Ascending aorta (tissue), 2 donors: ENCODE measurements around the gene GAS2L2. TPM values are rescaled to one million over a fixed set of nuclear protein-coding genes. Genes with fewer than 3 reads are reported as not detected.

Experiments used
- DNase-seq, 2 donors: peaks; one replicate each; pipeline ENCODE4 v3.0.0-alpha.2; 2019; ENCODE audit warnings: low spot score in 2 of 2
- H3K27ac ChIP-seq, 2 donors: fragments of 200-600 bp; sonication (generic); one replicate each; pipeline ENCODE4 v1.5.1; 2016 to 2017; ENCODE audit warnings: mild to moderate bottlenecking in 1 of 2
- H3K27me3 ChIP-seq: fragments of 200-600 bp; sonication (generic); one replicate; pipeline ENCODE4 v1.5.1; 2017
- H3K36me3 ChIP-seq, 2 donors: fragments of 200-600 bp; sonication (generic); one replicate each; pipeline ENCODE4 v1.5.1; 2016
- H3K4me1 ChIP-seq, 2 donors: fragments of 200-600 bp; sonication (generic); one replicate each; pipeline ENCODE4 v1.5.1; 2016 to 2017; ENCODE audit warnings: mild to moderate bottlenecking in 1 of 2
- H3K4me3 ChIP-seq, 2 donors: fragments of 200-600 bp; sonication (generic); one replicate each; pipeline ENCODE4 v1.5.1; 2016 to 2017; ENCODE audit warnings: mild to moderate bottlenecking in 1 of 2
- H3K9me3 ChIP-seq, 2 donors: fragments of 200-600 bp; sonication (generic); one replicate each; pipeline ENCODE4 v1.5.1; 2016
- CTCF ChIP-seq, 3 experiments: fragments of 200-600 bp in 2 of 3; fragments of 450-650 bp in 1 of 3; sonication (generic) in 2 of 3; IDR thresholded peaks; one replicate each; pipeline ENCODE4 v1.5.1; 2016 to 2019; ENCODE audit warnings: antibody characterized with exemption in 3 of 3, mild to moderate bottlenecking in 1 of 3, moderate library complexity in 1 of 3
- intact Hi-C: fragments of 100-400 bp; cut with DNase I; formaldehyde crosslinking; loops from one replicate; pipeline ENCODE4 v1.15.1; 2023
- total RNA-seq: library from RNA; depleted of rRNA; stranded (reverse); fragments of >200 nt; gene quantifications from one replicate; pipeline ENCODE4 v1.1.0, GENCODE V29; 2016

GAS2L2 gene
- total RNA-seq, 1 donor from 2014 or later, result not detected

GRCh38 chr17:35726127-35726952 lies 26.7 kb downstream of the GAS2L2 start:
- H3K4me1 ChIP-seq, result peaks cover 0 to 10% of the 10 kb centered on the region in 2 donors
- intact Hi-C loops, result no loop called here
- H3K9me3 ChIP-seq, result no peaks in the 10 kb centered on the region
- no peak overlapping the region for H3K27ac ChIP-seq
- peak in 1 of 2 donors; percentile 68 for DNase-seq
- no peak overlapping the region for H3K4me3 ChIP-seq
- no peak for TF ChIP-seq CTCF (IDR thresholded peaks at IDR 0.05)
- H3K36me3 ChIP-seq, result peaks cover 25 to 45% of the 10 kb centered on the region in 2 donors
- H3K27me3 ChIP-seq, result no peaks in the 10 kb centered on the region

- Histone ChIP-seq H3K4me1 (peaks cover 0 to 5% of the 10 kb centered on the region in 2 donors), H3K9me3 (no peaks in the 10 kb centered on the region), H3K36me3 (peaks cover 25 to 47% of the 10 kb centered on the region in 2 donors), H3K27me3 (no peaks in the 10 kb centered on the region), H3K27ac (no peak overlapping the region), H3K4me3 (no peak overlapping the region)
- no peak for TF ChIP-seq CTCF (IDR thresholded peaks at IDR 0.05)
- no peak for DNase-seq
- intact Hi-C loops, result no loop called here
These were observed 27.3 kb downstream of the GAS2L2 start for GRCh38 chr17:35725802-35726126.

- peaks cover 27 to 47% of the 10 kb centered on the region in 2 donors for H3K36me3 ChIP-seq
- no peaks in the 10 kb centered on the region for H3K27me3 ChIP-seq
- H3K4me1 ChIP-seq, result peaks cover 0 to 3% of the 10 kb centered on the region in 2 donors
- TF ChIP-seq CTCF (IDR thresholded peaks at IDR 0.05), result no peak
- no peak for DNase-seq
- intact Hi-C loops, result no loop called here
- no peaks in the 10 kb centered on the region for H3K9me3 ChIP-seq
- no peak overlapping the region for H3K4me3 ChIP-seq
- H3K27ac ChIP-seq, result no peak overlapping the region
These were observed 28.0 kb downstream of the GAS2L2 start for GRCh38 chr17:35725058-35725457.

GRCh38 chr17:35723735-35724134 lies 29.3 kb downstream of the GAS2L2 start:
- TF ChIP-seq CTCF (IDR thresholded peaks at IDR 0.05), result no peak
- H3K4me1 ChIP-seq, result peaks cover 0 to 3% of the 10 kb centered on the region in 2 donors
- no peak overlapping the region for H3K4me3 ChIP-seq
- H3K36me3 ChIP-seq, result peaks cover 29 to 47% of the 10 kb centered on the region in 2 donors
- no peaks in the 10 kb centered on the region for H3K27me3 ChIP-seq
- no peak for DNase-seq
- no peaks in the 10 kb centered on the region for H3K9me3 ChIP-seq
- intact Hi-C loops, result no loop called here
- H3K27ac ChIP-seq, result no peak overlapping the region

GRCh38 chr17:35717475-35717874 lies 35.6 kb downstream of the GAS2L2 start:
- H3K4me1 ChIP-seq, result peaks cover 12 to 42% of the 10 kb centered on the region in 2 donors

More at GRCh38 chr17:35717475-35717874, 35.6 kb downstream of the GAS2L2 start:
- Histone ChIP-seq H3K36me3 (peaks cover 4 to 18% of the 10 kb centered on the region in 2 donors), H3K4me3 (peak overlapping the region in 1 of 2 donors; percentile 17), H3K27ac (peak overlapping the region; percentile 74 to 85), H3K27me3 (no peaks in the 10 kb centered on the region), H3K9me3 (no peaks in the 10 kb centered on the region)
- intact Hi-C loops, result loop anchor here (5.0 to 10.0 kb wide), 2 partner anchors 283 to 1465 kb away; partner anchors contain the start of gene SLFN12
- TF ChIP-seq CTCF (IDR thresholded peaks at IDR 0.05), result no peak
- DNase-seq, result no peak
